ENCODE data around the gene TIMP2.

The TIMP2 gene

GRCh38 chr17:78831688-78832540, 93.3 kb downstream of the TIMP2 start:
- no peak for DNase-seq

- no peak for DNase-seq
These were observed 95.7 kb downstream of the TIMP2 start for GRCh38 chr17:78829477-78829876.

GRCh38 chr17:78828470-78829185, 96.6 kb downstream of the TIMP2 start:
- DNase-seq = no peak

- DNase-seq = no peak
These were observed 98.2 kb downstream of the TIMP2 start for GRCh38 chr17:78826836-78827509.

- DNase-seq = no peak
These were observed 98.8 kb downstream of the TIMP2 start for GRCh38 chr17:78826421-78826820.

- DNase-seq = no peak
These were observed 99.5 kb downstream of the TIMP2 start for GRCh38 chr17:78825696-78826095.

GRCh38 chr17:78824240-78824639, 100.9 kb downstream of the TIMP2 start:
- DNase-seq = no peak

GRCh38 chr17:78823282-78824046, 101.7 kb downstream of the TIMP2 start:
- no peak for DNase-seq

GRCh38 chr17:78822552-78822951, 102.6 kb downstream of the TIMP2 start:
- no peak for DNase-seq

- DNase-seq = no peak
These were observed 103.2 kb downstream of the TIMP2 start for GRCh38 chr17:78821961-78822360.

GRCh38 chr17:78820841-78821240, 104.3 kb downstream of the TIMP2 start:
- no peak for DNase-seq

- no peak for DNase-seq
These were observed 105.1 kb downstream of the TIMP2 start for GRCh38 chr17:78819806-78820792.

GRCh38 chr17:78819402-78819801, 105.8 kb downstream of the TIMP2 start:
- DNase-seq = no peak

GRCh38 chr17:78818932-78819331, 106.3 kb downstream of the TIMP2 start:
- DNase-seq = no peak

- DNase-seq = no peak
These were observed 106.9 kb downstream of the TIMP2 start for GRCh38 chr17:78818152-78818846.

GRCh38 chr17:78817123-78817522, 108.1 kb downstream of the TIMP2 start:
- no peak for DNase-seq

- no peak for DNase-seq
These were observed 109.5 kb downstream of the TIMP2 start for GRCh38 chr17:78815696-78816095.

GRCh38 chr17:78812855-78813254, 112.3 kb downstream of the TIMP2 start:
- no peak for DNase-seq

- DNase-seq = no peak
These were observed 117.0 kb downstream of the TIMP2 start for GRCh38 chr17:78808163-78808562.

GRCh38 chr17:78806451-78806850, 118.7 kb downstream of the TIMP2 start:
- DNase-seq = no peak

GRCh38 chr17:78805301-78805700, 119.9 kb downstream of the TIMP2 start:
- no peak for DNase-seq
